GM19467 (cell line): ENCODE data around the gene TMEM106C.

ENCODE experiments used
- ATAC-seq: cut with Tn5 transposase; IDR thresholded peaks from one replicate; pipeline ENCODE4 v1.9.1; 2021; ENCODE audit warnings: mild to moderate bottlenecking, moderate library complexity; ENCODE audit not compliant: unreplicated experiment

Gene TMEM106C

GRCh38 chr12:47992776-47993175 is 29.4 kb downstream of the TMEM106C start:
- ATAC-seq: no peak

- no peak for ATAC-seq
These were observed 30.1 kb downstream of the TMEM106C start for GRCh38 chr12:47993491-47993890.

- ATAC-seq: no peak
These were observed 32.6 kb downstream of the TMEM106C start for GRCh38 chr12:47995981-47996401.

- no peak for ATAC-seq
These were observed 33.9 kb downstream of the TMEM106C start for GRCh38 chr12:47997321-47997720.

- ATAC-seq: no peak
These were observed 36.4 kb downstream of the TMEM106C start for GRCh38 chr12:47999816-48000215.

GRCh38 chr12:48000878-48001504 is 37.6 kb downstream of the TMEM106C start:
- ATAC-seq: no peak

- no peak for ATAC-seq
These were observed 38.4 kb downstream of the TMEM106C start for GRCh38 chr12:48001505-48002413.

- no peak for ATAC-seq
These were observed 39.0 kb downstream of the TMEM106C start for GRCh38 chr12:48002414-48002730.

- ATAC-seq: no peak
These were observed 39.4 kb downstream of the TMEM106C start for GRCh38 chr12:48002773-48003218.

- no peak for ATAC-seq
These were observed 40.0 kb downstream of the TMEM106C start for GRCh38 chr12:48003226-48004052.

- no peak for ATAC-seq
These were observed 40.9 kb downstream of the TMEM106C start, which contains the start of gene COL2A1 for GRCh38 chr12:48004053-48004941. Gene COL2A1 (minus strand): TSS chr12:48004476. CDS start chr12:48004321, 155 bp downstream.

- no peak for ATAC-seq
These were observed 41.8 kb downstream of the TMEM106C start for GRCh38 chr12:48005001-48005749.

- ATAC-seq: no peak
These were observed 42.3 kb downstream of the TMEM106C start for GRCh38 chr12:48005750-48006021.

GRCh38 chr12:48007206-48007605 is 43.8 kb downstream of the TMEM106C start:
- ATAC-seq: no peak

- no peak for ATAC-seq
These were observed 45.0 kb downstream of the TMEM106C start for GRCh38 chr12:48008349-48008748.

GRCh38 chr12:48008950-48009349 is 45.6 kb downstream of the TMEM106C start:
- no peak for ATAC-seq

GRCh38 chr12:48009471-48009870 is 46.1 kb downstream of the TMEM106C start:
- no peak for ATAC-seq

GRCh38 chr12:48010366-48010970 is 47.1 kb downstream of the TMEM106C start:
- ATAC-seq: no peak

- ATAC-seq: no peak
These were observed 48.7 kb downstream of the TMEM106C start for GRCh38 chr12:48012070-48012469.
